ENCODE measurements around the gene NFKB1.

DNA sequence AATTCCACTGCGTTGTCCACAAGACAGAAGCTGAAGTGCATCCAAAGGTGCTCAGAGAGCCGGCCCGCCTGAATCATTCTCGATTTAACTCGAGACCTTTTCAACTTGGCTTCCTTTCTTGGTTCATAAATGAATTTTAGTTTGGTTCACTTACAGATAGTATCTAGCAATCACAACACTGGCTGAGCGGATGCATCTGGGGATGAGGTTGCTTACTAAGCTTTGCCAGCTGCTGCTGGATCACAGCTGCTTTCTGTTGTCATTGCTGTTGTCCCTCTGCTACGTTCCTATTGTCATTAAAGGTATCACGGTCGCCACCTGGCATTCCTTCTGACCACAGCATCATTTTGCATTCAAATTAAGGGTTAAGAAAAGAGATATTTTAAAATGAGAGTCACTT is 115.5 kb downstream of the NFKB1 start:
- TF ChIP-seq, protein P1, sequence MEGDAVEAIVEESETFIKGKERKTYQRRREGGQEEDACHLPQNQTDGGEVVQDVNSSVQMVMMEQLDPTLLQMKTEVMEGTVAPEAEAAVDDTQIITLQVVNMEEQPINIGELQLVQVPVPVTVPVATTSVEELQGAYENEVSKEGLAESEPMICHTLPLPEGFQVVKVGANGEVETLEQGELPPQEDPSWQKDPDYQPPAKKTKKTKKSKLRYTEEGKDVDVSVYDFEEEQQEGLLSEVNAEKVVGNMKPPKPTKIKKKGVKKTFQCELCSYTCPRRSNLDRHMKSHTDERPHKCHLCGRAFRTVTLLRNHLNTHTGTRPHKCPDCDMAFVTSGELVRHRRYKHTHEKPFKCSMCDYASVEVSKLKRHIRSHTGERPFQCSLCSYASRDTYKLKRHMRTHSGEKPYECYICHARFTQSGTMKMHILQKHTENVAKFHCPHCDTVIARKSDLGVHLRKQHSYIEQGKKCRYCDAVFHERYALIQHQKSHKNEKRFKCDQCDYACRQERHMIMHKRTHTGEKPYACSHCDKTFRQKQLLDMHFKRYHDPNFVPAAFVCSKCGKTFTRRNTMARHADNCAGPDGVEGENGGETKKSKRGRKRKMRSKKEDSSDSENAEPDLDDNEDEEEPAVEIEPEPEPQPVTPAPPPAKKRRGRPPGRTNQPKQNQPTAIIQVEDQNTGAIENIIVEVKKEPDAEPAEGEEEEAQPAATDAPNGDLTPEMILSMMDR (conservative IDR thresholded peaks at IDR 0.05 in 1 of 2, IDR thresholded peaks at IDR 0.05 in 1 of 2; ENCODE audit: low read depth in 1 of 2, low read length in 2 of 2) = no peak
- no peak for TF ChIP-seq EZH2 (IDR thresholded peaks at IDR 0.05; ENCODE audit: low read length, missing control alignments)
